Ammon's horn (tissue), 1 donor: ENCODE data around the gene PHTF2.
"Not testable (repeated sequence)": the region's sequence is repeated elsewhere in the genome, so short reads cannot be mapped to it uniquely, and the experiment has no call there.

Experiments used
- DNase-seq: peaks from one replicate; pipeline ENCODE4 v3.0.0-alpha.2; 2016; ENCODE audit warnings: low spot score

The PHTF2 gene

GRCh38 chr7:77830649-77831355, 32.2 kb downstream of the PHTF2 start:
- no peak for DNase-seq

- DNase-seq = no peak
Measured at GRCh38 chr7:77831481-77831880, 32.9 kb downstream of the PHTF2 start.

- DNase-seq = no peak
Measured at GRCh38 chr7:77831953-77832352, 33.4 kb downstream of the PHTF2 start.

GRCh38 chr7:77833136-77833535, 34.6 kb downstream of the PHTF2 start:
- DNase-seq = no peak

- not testable (repeated sequence) for DNase-seq
Measured at GRCh38 chr7:77836425-77836824, 37.9 kb downstream of the PHTF2 start.

GRCh38 chr7:77837275-77837674, 38.7 kb downstream of the PHTF2 start:
- DNase-seq = no peak

GRCh38 chr7:77837966-77838365, 39.4 kb downstream of the PHTF2 start:
- no peak for DNase-seq

- no peak for DNase-seq
Measured at GRCh38 chr7:77838929-77839491, 40.4 kb downstream of the PHTF2 start.

GRCh38 chr7:77839919-77840318, 41.3 kb downstream of the PHTF2 start:
- no peak for DNase-seq

GRCh38 chr7:77843194-77843593, 44.6 kb downstream of the PHTF2 start:
- no peak for DNase-seq

GRCh38 chr7:77846317-77847092, 47.9 kb downstream of the PHTF2 start:
- DNase-seq = no peak

GRCh38 chr7:77855371-77856083, 57.0 kb downstream of the PHTF2 start:
- DNase-seq = peak; percentile 53

GRCh38 chr7:77858278-77858677, 59.7 kb downstream of the PHTF2 start:
- no peak for DNase-seq

GRCh38 chr7:77859343-77859742, 60.8 kb downstream of the PHTF2 start:
- no peak for DNase-seq

- DNase-seq = peak; percentile 13
Measured at GRCh38 chr7:77862691-77863090, 64.1 kb downstream of the PHTF2 start.

GRCh38 chr7:77863860-77864259, 65.3 kb downstream of the PHTF2 start:
- DNase-seq = no peak

GRCh38 chr7:77866370-77866769, 67.8 kb downstream of the PHTF2 start:
- no peak for DNase-seq

- no peak for DNase-seq
Measured at GRCh38 chr7:77866786-77867536, 68.4 kb downstream of the PHTF2 start.

- no peak for DNase-seq
Measured at GRCh38 chr7:77867537-77867865, 68.9 kb downstream of the PHTF2 start.

GRCh38 chr7:77872256-77872655, 73.7 kb downstream of the PHTF2 start:
- DNase-seq = not testable (repeated sequence)

- DNase-seq = not testable (repeated sequence)
Measured at GRCh38 chr7:77873416-77874327, 75.1 kb downstream of the PHTF2 start.
